GM12801 (cell line): Measurements from ENCODE around the gene KCNN1.

Experiments used
- CTCF ChIP-seq: IDR thresholded peaks from one replicate; pipeline ENCODE4 v1.5.1; 2011; ENCODE audit warnings: control low read depth; ENCODE audit not compliant: insufficient read length; ENCODE audit errors: extremely low read depth

Gene KCNN1

GRCh38 chr19:18013210-18014111, 46.6 kb downstream of the KCNN1 start:
- no peak for TF ChIP-seq CTCF

- no peak for TF ChIP-seq CTCF
These were observed 47.3 kb downstream of the KCNN1 start for GRCh38 chr19:18014197-18014596.

GRCh38 chr19:18016209-18016910, 49.5 kb downstream of the KCNN1 start:
- TF ChIP-seq CTCF: no peak

GRCh38 chr19:18017275-18018083, 50.6 kb downstream of the KCNN1 start:
- TF ChIP-seq CTCF: no peak

- no peak for TF ChIP-seq CTCF
These were observed 53.5 kb downstream of the KCNN1 start for GRCh38 chr19:18020212-18021085.

- TF ChIP-seq CTCF: no peak
These were observed 54.3 kb downstream of the KCNN1 start for GRCh38 chr19:18021121-18021755.
